ENCODE data around the gene IL20. TPM values are rescaled to one million over a fixed set of nuclear protein-coding genes. Genes with fewer than 3 reads are reported as not detected.
A peak's percentile ranks its signal among the peaks of the same experiment; 100 is the strongest.

Gene IL20
- total RNA-seq, 6 experiments from 2014 or later: not detected

GRCh38 chr1:206826394-206826793, 39.0 kb upstream of the IL20 start:
- TF ChIP-seq, protein P1, sequence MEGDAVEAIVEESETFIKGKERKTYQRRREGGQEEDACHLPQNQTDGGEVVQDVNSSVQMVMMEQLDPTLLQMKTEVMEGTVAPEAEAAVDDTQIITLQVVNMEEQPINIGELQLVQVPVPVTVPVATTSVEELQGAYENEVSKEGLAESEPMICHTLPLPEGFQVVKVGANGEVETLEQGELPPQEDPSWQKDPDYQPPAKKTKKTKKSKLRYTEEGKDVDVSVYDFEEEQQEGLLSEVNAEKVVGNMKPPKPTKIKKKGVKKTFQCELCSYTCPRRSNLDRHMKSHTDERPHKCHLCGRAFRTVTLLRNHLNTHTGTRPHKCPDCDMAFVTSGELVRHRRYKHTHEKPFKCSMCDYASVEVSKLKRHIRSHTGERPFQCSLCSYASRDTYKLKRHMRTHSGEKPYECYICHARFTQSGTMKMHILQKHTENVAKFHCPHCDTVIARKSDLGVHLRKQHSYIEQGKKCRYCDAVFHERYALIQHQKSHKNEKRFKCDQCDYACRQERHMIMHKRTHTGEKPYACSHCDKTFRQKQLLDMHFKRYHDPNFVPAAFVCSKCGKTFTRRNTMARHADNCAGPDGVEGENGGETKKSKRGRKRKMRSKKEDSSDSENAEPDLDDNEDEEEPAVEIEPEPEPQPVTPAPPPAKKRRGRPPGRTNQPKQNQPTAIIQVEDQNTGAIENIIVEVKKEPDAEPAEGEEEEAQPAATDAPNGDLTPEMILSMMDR (IDR thresholded peaks at IDR 0.05): no peak
- Mint-ChIP-seq H3K36me3 (ENCODE audit: low read depth) (no peaks in the 10 kb centered on the region), H3K27me3 (ENCODE audit: insufficient read depth) (peaks cover 4% of the 10 kb centered on the region), H3K4me1 (ENCODE audit: low read depth) (peaks cover 34% of the 10 kb centered on the region), H3K4me3 (no peak overlapping the region), H3K27ac (no peak overlapping the region), H3K9me3 (no peaks in the 10 kb centered on the region)
- no peak for DNase-seq

GRCh38 chr1:206828061-206828460, 37.4 kb upstream of the IL20 start:
- no peak overlapping the region for H3K4me3 Mint-ChIP-seq
- H3K9me3 Mint-ChIP-seq: no peaks in the 10 kb centered on the region
- peaks cover 5% of the 10 kb centered on the region for H3K27me3 Mint-ChIP-seq (ENCODE audit: insufficient read depth)
- H3K36me3 Mint-ChIP-seq (ENCODE audit: low read depth): no peaks in the 10 kb centered on the region
- TF ChIP-seq, protein P1 (IDR thresholded peaks at IDR 0.05): no peak
- no peak for DNase-seq
- peaks cover 34% of the 10 kb centered on the region for H3K4me1 Mint-ChIP-seq (ENCODE audit: low read depth)
- no peak overlapping the region for H3K27ac Mint-ChIP-seq

DNA sequence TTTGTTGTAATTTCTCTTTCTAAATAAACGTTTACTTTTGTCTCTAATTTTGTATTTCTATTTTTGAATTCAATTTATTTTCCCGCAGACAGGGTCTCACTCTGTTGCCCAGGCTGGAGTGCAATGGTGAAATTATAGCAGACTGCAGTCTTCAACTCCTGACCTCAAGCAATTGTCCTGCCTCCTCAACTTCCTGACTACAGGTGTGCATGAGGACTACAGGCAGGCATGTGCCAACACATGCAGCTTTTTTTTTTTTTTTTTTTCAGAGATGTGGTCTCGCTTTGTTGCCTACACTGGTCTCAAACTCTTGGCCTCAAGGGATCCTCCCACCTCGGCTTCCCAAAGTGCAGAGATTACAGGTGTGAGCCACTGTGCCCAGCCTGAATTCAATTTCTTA, 36.7 kb upstream of the IL20 start:
- Mint-ChIP-seq H3K27ac (no peak overlapping the region), H3K36me3 (ENCODE audit: low read depth) (no peaks in the 10 kb centered on the region)

GRCh38 chr1:206829282-206829681, 36.1 kb upstream of the IL20 start:
- Mint-ChIP-seq H3K9me3 (no peaks in the 10 kb centered on the region), H3K36me3 (ENCODE audit: low read depth) (no peaks in the 10 kb centered on the region), H3K4me1 (ENCODE audit: low read depth) (peaks cover 28% of the 10 kb centered on the region), H3K27ac (no peak overlapping the region), H3K27me3 (ENCODE audit: insufficient read depth) (peaks cover 5% of the 10 kb centered on the region), H3K4me3 (no peak overlapping the region)
- TF ChIP-seq, protein P1 (IDR thresholded peaks at IDR 0.05): no peak
- DNase-seq: no peak

More for the DNA sequence above, 36.7 kb upstream of the IL20 start:
- TF ChIP-seq, protein P1 (IDR thresholded peaks at IDR 0.05): peak; percentile 15; the same call in 1 of the 2 replicates
- no peaks in the 10 kb centered on the region for H3K9me3 Mint-ChIP-seq
- no peak for DNase-seq
- peaks cover 5% of the 10 kb centered on the region for H3K27me3 Mint-ChIP-seq (ENCODE audit: insufficient read depth)
- H3K4me1 Mint-ChIP-seq (ENCODE audit: low read depth): peaks cover 30% of the 10 kb centered on the region
- no peak overlapping the region for H3K4me3 Mint-ChIP-seq

DNA sequence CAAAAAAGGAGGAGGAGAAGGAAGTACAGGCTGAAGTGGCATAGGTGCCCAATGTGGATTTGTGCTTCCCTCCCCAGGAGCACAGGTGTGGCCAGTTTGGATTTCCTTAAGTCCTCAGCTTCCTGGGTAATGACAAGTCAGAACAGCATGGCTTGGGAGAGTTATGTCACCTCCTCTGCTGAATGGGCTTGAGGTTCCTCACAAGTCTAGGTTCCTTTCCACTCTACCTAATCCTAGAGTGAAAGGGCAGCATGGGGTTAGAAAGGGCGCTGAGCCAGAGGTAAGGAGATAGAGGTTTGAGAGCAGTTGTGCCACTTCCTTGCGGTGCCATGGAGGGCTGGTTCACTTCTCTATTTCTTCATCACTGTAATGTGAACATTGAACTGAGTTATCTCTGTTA, 35.5 kb upstream of the IL20 start:
- no peaks in the 10 kb centered on the region for H3K9me3 Mint-ChIP-seq
- peaks cover 5% of the 10 kb centered on the region for H3K27me3 Mint-ChIP-seq (ENCODE audit: insufficient read depth)
- TF ChIP-seq, protein P1 (IDR thresholded peaks at IDR 0.05): no peak
- peaks cover 28% of the 10 kb centered on the region for H3K4me1 Mint-ChIP-seq (ENCODE audit: low read depth)
- H3K4me3 Mint-ChIP-seq: no peak overlapping the region
- H3K36me3 Mint-ChIP-seq (ENCODE audit: low read depth): no peaks in the 10 kb centered on the region
- H3K27ac Mint-ChIP-seq: no peak overlapping the region
- no peak for DNase-seq

GRCh38 chr1:206831650-206832049, 33.8 kb upstream of the IL20 start:
- Mint-ChIP-seq H3K9me3 (no peaks in the 10 kb centered on the region), H3K4me1 (ENCODE audit: low read depth) (peaks cover 22% of the 10 kb centered on the region), H3K4me3 (no peak overlapping the region), H3K27me3 (ENCODE audit: insufficient read depth) (peaks cover 5% of the 10 kb centered on the region), H3K36me3 (ENCODE audit: low read depth) (no peaks in the 10 kb centered on the region), H3K27ac (no peak overlapping the region)
- no peak for DNase-seq
- TF ChIP-seq, protein P1 (IDR thresholded peaks at IDR 0.05): no peak
